NCI-H2227 (cell line): Measurements from ENCODE around the gene PPP3CA.

Experiments used
- DNase-seq: peaks from one replicate; lab custom pipeline; 2025; ENCODE audit not compliant: unreplicated experiment; lab: John Stamatoyannopoulos, UW

Gene PPP3CA

DNA sequence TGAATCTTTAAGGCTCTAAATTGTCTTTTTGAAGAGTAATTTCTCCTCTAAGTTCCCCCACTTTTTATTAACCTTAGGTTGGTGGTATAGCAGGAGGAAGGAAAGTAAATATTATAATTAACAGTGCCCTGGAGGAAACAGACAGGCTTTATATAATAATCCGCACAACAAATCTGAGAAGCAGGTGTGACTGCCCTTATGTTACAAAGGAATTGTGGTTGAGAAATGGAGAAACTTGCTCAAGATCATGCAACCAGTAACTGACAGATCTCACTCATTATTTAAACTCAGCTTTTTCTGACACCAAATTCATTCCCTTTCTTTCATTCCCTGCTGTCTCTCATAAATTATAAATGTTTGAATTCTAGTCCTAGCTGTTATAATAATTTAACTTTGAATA lies 282.0 kb downstream of the PPP3CA start:
- no peak for DNase-seq

DNA sequence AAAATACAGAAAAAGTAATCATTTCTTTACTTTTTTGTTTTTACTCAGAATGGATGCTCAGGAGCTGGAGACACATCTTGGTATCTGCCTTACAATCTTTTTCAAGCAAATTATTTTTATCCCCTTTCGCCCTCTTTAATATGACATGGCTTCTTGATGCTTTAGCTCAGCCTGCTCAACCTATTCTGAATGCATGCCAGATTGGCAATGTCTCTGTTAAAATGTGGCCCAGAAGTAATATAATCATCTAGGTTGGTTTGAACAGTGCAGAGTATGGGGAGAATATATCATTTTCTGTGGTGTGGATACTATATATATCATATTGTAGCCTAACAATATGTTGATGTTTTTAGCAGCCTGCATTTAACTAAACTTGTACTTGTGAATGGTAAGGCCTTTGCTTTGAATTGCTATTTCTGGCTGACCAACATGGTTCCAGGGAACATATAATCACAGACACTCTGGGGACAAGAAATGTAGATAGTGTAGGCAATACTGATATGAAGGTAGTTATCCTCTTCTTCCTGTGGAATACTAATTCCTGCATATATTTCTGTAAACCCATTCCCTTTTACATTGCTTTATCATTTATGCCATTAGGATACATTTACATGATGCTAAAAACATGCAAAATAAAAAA lies 282.7 kb downstream of the PPP3CA start:
- no peak for DNase-seq

DNA sequence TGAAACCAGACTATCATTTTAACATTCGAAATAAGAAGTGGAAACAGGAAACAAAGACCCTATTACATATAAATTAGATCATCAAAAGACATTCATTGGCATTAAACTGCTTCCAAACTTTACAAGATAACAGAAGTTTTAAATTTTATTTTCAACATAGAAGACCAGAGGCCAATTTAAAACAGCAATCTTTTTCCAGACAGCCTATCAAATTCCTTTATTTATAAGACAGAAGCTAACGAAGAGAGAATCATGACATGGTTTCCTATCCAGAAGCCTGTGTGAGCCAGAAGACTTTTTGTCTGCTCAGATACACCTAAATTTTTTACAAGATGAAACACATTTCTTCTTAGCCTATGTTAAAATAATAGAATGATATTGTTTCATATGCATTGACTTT lies 291.9 kb downstream of the PPP3CA start:
- DNase-seq: no peak

DNA sequence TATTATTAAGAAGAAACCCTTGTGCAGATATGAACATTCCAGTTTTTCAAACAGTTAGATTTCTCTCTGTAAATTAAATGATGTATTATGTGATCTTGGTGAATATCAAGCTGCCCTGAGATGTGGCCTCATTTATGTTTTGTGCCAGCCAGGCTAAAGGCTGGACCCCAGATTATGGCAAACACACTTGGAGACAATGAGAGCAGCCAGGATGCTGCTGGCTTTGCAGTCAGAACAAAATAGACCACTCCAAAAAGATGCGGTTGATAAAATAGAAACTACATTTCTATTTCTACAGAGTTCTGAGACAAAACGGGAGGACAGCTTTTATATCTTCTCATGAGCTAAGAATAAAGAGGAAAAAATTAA lies 296.5 kb downstream of the PPP3CA start:
- no peak for DNase-seq

DNA sequence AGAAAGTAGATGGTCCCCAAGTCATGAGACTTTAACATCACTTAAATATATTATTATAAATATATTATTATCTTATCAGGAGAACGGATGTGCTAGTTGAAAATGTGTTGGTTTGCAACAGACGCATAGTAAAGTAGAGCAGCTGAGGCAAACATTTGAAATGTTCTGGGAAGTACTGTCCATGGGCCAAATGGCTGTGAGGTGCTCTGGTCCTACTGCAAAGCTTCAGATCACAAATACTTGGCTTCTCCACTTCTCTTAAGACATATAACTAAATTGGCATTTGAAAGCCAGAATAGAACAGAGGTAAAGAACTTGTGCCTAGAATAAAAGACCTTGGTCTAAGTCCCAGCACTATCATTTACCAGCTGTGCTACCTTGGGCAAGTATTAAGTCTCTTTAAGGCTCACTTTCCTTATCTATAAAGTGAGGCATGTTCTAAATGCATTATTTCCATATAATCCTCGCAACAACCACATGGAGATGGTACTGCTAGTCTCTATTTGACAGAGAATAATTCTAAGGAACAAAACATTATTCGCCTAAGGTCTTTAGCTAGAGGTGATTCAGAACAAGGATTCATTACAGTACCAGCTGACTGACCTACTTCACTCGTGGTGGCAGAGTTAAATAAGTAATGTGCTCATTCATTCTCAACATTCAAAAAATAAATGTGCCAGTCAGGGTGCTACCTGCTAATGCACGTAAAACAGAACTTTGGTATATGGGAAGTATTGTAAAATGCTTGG lies 297.1 kb downstream of the PPP3CA start:
- no peak for DNase-seq

DNA sequence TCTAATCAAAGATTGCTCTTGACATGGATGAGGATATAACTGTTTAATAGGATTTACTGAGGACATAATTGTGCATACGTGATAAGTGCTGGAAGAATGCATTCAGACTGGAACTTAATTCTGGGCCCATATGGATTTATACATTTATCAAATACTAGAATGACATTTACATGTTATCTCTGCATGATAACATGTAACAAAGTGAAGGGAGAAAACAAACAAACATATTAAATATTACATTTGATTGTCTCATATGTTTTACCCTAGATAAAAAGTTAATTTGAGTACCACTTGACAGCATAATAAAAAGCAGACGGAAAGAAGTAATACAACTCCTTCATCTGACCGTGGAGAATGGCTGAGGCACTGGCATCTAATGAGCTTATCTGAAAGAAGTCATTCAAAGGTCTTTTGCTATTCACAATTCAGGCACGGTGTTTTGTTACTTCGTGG lies 297.8 kb downstream of the PPP3CA start:
- DNase-seq: no peak

DNA sequence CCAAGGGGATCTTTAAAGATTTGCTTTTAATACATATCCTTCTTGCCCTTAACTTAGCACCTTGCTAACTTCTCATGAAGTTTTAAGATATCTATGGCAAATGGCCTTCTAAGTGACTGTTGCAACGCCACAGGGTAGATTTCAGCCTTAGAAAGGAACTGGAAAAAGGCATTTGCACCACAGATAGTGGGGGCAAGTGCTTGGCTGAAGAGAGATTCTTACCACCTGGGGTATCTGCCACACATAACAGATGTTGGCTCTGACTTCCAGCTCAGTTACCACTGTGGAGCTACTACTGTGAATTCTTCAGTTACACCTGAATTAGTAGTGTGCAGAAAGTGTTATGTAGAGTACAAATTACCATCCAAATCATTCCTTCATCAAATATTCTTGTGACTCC lies 302.6 kb downstream of the PPP3CA start:
- no peak for DNase-seq

DNA sequence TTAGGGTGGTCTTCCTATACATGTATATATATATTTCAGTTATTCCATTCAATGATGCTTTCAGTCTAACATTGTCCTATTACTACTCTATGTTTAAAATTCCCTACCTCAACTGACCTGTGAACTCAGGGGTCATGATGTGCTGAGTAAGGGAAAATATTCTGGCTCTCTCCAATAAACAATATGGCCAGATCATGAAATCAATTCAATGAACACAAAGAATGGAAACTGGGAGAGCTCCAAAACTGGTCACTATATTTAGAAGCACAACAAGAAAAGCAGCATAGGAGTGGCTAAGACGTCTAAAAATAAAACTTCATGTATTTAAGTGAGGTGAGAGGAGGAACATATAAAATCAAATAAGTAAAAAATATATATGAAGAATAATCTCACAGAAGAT lies 304.5 kb downstream of the PPP3CA start:
- DNase-seq: no peak

DNA sequence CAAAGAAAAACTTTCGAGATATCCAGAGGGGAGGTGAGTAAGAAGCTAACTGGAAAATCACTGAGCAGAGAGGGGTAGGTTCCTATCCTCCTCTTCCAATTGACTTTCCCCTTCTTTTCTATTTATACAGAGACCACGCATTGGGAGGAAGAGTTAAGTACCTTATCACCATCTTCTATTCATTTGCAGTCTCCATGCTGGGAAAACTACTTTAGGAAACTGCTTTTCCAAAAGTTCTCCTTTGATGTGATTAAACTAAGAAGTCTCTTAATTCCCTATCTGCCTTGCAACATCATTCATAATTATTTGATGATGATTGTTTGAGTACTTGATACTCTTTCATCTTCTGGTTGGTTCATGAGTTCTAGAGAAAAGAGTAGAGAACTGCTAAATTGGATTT lies 306.6 kb downstream of the PPP3CA start:
- DNase-seq: no peak

DNA sequence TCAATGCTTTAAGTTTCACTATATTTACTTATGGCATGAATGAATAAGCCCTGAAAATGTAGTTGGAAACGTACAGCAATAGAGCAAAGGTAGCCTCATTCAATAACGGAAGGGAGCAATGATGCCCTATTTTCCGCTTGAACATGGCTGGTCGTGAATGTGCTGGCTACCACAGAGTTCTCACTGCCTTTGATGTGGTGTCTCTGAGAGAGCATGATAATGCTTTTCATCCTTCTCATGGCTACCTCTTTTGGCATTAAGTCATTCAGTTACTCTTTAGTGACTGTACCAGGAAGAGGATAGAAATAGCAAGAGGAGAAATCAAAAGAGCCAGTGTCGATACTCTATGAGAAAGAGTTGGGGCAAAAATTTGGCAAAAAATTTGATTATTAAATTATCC lies 308.0 kb downstream of the PPP3CA start:
- no peak for DNase-seq

DNA sequence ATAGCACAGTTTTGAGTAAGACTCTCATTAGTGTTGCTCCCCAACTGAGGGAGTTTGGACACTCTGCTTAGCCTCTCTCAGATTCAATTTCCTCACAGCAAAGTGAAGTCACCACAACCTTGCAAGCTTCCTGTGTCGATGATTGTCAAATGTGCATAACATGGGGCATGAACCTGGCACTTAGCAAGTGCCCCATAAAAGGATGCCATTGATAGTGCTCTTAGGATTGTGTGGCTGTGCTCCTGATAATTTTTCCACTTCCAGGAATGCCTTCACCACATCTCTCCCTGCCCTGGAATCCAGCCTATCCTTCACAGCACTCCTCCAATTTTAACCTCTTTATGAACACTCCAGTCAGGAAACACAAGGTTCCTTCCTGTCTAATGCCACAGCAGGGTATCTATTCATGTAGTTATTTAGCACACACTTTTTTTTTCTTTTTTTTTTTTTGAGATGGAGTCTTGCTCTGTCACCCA lies 309.4 kb downstream of the PPP3CA start:
- DNase-seq: no peak

DNA sequence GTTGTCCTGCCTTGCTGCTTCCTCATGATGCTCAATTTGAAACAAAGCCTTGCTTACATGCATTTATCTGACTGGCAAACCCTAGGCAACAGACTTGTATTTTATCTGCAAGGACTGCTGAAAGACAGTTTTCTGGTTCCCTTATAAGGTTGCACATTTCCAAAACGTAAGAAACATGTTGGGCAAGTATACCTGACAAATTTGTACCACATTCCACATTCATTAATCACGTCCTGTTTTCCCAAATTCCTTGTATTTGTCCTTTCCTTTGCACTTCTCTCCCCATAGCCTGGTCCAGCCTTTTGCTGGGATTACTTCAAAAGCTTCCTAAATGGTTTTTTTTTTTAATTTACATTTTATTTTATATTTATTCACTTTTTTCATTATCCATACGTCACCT lies 310.1 kb downstream of the PPP3CA start:
- no peak for DNase-seq

DNA sequence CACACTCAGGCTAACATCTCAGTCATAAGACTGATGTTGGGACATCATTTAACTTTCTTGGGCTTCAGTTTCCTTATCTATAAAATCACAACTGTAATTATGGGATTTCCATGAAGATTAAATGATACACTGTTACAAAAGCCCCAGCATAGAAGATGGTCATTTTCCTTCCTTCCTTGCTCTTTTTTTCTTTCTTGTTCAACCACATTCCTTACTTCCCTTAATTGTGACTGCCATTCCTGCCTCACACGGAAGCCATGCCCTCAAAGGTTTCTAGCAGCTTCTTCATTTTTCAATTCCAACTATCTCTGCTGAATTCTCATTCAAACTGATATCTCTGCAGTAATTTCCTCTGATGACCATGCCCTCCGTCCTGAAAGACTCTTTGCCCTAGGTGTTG lies 311.8 kb downstream of the PPP3CA start:
- DNase-seq: no peak

DNA sequence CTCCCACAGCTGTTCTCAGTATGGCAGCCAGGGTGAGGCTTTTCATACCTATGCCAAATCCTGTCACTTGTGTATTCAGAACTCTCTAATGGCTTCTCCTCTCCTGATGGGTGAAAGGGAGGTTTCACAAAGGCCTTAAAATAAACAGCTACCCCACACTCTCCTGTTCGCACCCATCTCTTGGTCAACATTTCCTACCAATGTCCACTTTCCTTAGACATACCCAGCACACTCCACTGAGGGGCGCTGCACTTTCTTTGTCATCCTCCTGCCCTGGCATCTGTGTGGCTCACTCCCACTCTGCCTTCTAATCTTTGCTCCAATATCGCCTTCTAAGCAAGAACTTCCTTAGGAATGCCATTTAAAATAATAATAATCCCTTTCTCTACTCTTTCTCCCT lies 313.3 kb downstream of the PPP3CA start:
- no peak for DNase-seq

DNA sequence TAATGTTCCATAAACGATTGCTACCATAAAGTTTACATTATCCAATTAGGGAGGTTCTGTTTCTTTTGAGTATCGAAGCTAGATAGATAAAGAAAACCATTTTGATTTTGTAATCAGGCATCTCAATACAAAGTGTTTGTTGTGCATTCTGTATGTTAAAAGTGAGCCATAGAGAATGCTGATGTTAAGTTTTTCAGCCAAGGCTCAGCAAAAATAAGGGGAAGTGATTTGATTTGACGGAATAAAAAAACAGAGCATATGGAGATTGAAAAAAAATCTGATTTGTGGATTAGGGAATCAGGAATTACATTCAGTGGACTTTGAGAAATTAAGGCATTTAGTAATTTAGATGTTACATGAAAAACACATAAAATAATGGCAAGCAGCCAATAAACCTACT lies 314.8 kb downstream of the PPP3CA start:
- DNase-seq: no peak

DNA sequence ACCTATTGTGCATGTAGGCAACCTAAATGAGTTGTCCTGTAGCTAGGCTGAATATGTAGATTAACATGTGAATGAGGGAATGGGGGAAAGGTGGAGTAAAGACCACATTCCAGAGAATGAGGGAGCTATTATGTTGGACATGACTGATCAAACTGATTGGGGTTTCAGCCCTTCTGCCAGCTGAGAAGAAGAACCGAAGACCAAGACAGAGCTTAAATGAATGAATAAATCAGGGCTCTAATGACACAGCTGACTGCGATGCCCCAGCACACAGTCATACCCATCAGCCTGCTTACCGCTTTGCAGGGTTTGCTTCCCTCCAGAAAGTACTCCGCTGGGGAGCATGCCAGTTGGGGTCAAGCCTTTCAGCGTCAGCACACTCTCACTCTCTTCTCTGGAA lies 315.4 kb downstream of the PPP3CA start:
- DNase-seq: no peak

DNA sequence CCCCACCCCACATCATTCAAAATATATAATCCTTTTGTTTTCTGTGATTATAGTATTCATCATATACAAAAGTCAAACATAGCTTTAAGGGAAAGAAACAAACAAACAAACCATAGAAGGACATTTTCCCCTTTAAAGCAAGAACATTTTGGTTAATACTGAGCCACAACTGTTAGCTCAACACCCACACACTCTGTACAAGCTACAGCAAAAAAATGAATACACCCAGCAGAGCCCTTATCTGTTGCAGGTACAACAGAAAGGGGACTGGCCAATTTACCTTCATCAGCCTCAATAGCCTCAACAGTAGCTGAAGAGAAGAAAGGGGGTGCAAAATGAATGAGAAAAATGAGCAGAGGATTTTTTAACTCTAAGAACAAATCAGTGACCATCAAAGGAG lies 318.4 kb downstream of the PPP3CA start:
- no peak for DNase-seq

DNA sequence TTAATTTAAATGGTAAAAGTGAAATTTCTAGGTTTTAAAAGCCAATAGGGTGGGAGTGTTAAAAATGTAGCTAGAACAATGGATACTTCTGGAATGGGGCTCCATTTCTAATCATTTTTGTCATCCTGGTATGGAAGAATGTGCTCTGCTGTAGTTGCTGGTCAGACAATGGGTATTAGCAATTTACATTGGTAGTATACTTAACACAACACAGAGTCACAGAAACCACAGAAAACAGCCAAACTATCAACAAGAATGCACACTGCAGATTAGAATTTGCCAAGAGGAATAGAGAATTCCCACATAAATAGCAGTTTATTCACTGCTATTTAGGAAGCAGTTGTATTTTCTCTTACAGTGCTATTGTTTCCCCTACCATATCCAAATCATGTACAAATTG lies 319.6 kb downstream of the PPP3CA start:
- no peak for DNase-seq

DNA sequence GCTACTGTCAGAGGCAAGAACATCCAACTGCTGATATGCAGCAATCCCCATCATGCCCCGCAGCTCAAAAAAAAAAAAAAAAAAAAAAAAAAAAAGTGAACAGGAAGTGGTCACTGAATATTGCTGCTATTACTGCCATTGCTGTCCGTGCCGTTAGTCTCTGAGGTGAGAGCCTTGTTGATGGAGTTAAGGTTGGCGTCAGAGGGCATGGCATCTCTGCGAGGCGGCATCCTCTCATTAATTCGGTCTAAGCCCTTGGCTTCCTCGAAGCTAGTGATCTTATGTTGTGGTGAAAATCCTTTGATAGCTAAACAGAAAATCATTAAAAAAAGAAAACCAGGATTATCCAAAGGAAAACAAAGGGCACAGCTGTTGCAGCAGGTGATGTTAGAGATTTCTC lies 321.6 kb downstream of the PPP3CA start:
- no peak for DNase-seq

DNA sequence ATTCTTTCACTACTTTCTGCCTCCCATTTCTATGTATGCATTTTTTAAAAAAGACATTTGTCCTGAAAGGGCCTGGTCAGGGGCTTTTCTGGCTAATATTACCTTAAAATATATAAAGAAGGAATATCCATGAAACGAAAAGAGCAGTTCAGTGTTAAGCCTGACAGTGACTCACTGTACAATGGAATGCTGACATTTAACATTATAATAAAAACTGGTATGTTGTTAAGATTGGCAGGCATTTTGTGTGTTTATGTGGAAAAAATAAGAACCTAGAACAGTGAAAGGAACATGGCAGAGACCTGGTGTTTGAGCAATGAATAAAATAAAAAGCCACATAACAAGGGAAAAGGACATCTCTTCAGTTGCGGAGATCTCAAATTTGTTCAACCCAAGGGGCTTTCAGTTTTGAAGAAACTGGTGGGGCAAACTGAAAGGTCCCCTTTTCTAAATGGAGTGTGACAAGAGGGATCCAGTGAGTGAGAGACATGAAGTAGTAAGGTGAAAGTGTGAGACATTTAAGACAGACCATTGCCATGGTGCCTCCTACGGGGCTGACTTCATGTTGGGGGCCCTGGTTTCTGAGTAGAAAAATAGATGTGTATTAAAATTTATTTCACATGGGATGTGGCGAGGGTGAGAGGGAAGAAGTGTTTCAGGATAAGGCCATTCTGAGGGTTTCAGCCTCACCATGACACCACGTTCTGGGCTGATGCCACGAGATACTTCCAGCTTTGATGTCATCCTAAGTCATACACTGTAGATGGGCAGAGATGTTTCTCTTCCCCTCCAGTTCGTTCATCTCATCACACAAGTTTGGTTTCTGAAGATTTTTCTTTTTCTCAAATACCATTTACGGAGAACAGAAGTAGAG lies 324.9 kb downstream of the PPP3CA start:
- no peak for DNase-seq

DNA sequence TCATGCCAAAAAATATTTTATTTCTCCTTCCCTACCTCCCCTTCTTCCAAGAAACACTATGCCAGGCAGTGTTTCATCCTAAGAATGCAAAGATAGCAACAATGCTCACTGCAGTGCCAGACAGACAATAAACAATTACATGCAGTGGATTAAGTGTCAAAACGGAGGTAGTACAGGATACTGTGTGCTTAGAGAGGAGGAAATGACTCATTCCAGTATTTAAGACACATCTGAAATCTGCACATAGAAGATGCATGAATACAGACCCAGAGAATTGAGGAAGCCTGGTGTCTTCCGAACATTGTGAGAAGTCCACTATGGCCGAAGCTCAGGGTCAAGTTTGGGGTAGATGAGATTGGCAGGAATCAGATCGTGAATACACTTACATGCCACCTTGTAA lies 326.4 kb downstream of the PPP3CA start:
- no peak for DNase-seq

DNA sequence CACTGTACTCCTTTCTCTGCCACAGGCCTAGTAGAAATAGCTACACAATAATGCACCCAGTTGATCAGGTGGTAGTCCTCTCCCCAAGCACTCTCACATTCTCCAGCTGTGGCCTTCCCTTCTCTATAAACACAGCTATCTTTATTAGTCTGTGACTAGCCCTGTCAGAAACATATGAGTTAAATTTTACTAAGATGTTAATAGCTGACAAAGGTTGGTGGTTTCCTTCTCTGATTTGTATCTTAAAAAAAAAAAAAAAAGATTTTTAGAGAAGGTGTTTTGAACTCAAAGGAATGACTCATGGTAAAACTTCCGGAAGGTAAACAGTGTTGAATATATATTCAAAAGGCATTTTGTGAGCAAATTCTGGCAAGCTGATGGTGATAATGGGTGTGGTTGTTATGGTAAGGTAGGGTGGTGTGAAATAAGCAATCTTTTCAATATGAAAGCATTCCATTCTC lies 327.4 kb downstream of the PPP3CA start:
- DNase-seq: no peak
